Peyer's patch (tissue), 4 donors: ENCODE measurements around the gene RPL15.

ENCODE experiments used
- CTCF ChIP-seq, 6 experiments: fragments of 450-650 bp in 4 of 6; fragments of 200-600 bp in 2 of 6; sonication (generic) in 1 of 6; IDR thresholded peaks; one replicate each; pipeline ENCODE4 v1.5.1; 2017 to 2019; ENCODE audit warnings: antibody characterized with exemption in 6 of 6, mild to moderate bottlenecking in 3 of 6, moderate library complexity in 1 of 6
- POLR2A ChIP-seq, 2 donors: fragments of 450-650 bp; IDR thresholded peaks; one replicate each; pipeline ENCODE4 v1.5.1; 2017; ENCODE audit warnings: antibody characterized with exemption in 2 of 2, mild to moderate bottlenecking in 2 of 2, moderate library complexity in 2 of 2

- TF ChIP-seq POLR2A (IDR thresholded peaks at IDR 0.05) (no peak), CTCF (IDR thresholded peaks at IDR 0.05) (no peak)
Observed at GRCh38 chr3:23921052-23921511, 4.2 kb downstream of the RPL15 start.
